SK-N-SH treated with all-trans-retinoic acid at 6 μM for 48 hours (cell line): ENCODE measurements around the gene SESN2.

Experiments
- BACH2 ChIP-seq: fragments of 250-450 bp; sonication (Bioruptor Pico); IDR thresholded peaks from 2 replicates; pipeline ENCODE4 v1.9.0; 2021; ENCODE audit warnings: mild to moderate bottlenecking, borderline replicate concordance
- CREB5 ChIP-seq: fragments of 250-450 bp; sonication (Bioruptor Pico); IDR thresholded peaks from 2 replicates; pipeline ENCODE4 v1.5.1; 2020; ENCODE audit warnings: low read depth, mild to moderate bottlenecking, moderate library complexity
- OSR1 ChIP-seq: fragments of 250-450 bp; sonication (Bioruptor Pico); IDR thresholded peaks from 2 replicates; pipeline ENCODE4 v1.8.0; 2022; ENCODE audit warnings: moderate library complexity, mild to moderate bottlenecking, inconsistent platforms
- PATZ1 ChIP-seq: fragments of 250-450 bp; sonication (Bioruptor Pico); IDR thresholded peaks from 2 replicates; pipeline ENCODE4 v1.8.0; 2020; ENCODE audit warnings: mild to moderate bottlenecking, moderate library complexity, borderline replicate concordance
- POU6F1 ChIP-seq: fragments of 250-450 bp; sonication (Bioruptor Pico); IDR thresholded peaks from 2 replicates; pipeline ENCODE4 v1.8.0; 2021; ENCODE audit warnings: low read depth, mild to moderate bottlenecking, moderate library complexity, borderline replicate concordance
- RARB ChIP-seq: fragments of 250-450 bp; sonication (Bioruptor Pico); IDR thresholded peaks from 2 replicates; pipeline ENCODE4 v1.8.0; 2021; ENCODE audit warnings: mild to moderate bottlenecking, moderate library complexity
- SNAI2 ChIP-seq: fragments of 250-450 bp; sonication (Bioruptor Pico); IDR thresholded peaks from 2 replicates; pipeline ENCODE4 v1.5.0; 2020; ENCODE audit warnings: mild to moderate bottlenecking, moderate library complexity
- TOX ChIP-seq: fragments of 250-450 bp; sonication (Bioruptor Pico); IDR thresholded peaks from 2 replicates; pipeline ENCODE4 v1.8.0; 2021; ENCODE audit warnings: mild to moderate bottlenecking, moderate library complexity, borderline replicate concordance
- TSHZ2 ChIP-seq: fragments of 250-450 bp; sonication (Bioruptor Pico); IDR thresholded peaks from 2 replicates; pipeline ENCODE4 v1.5.0; 2020; ENCODE audit warnings: mild to moderate bottlenecking, moderate library complexity
- ZC3H10 ChIP-seq: fragments of 250-450 bp; sonication (Bioruptor Pico); IDR thresholded peaks from 2 replicates; pipeline ENCODE4 v1.5.1; 2021; ENCODE audit warnings: mild to moderate bottlenecking, moderate library complexity
- ZFP3 ChIP-seq: fragments of 250-450 bp; sonication (Bioruptor Pico); IDR thresholded peaks from 2 replicates; pipeline ENCODE4 v1.5.0; 2020; ENCODE audit warnings: mild to moderate bottlenecking, moderate library complexity
- ZFP30 ChIP-seq: fragments of 450-650 bp; formaldehyde crosslinking; IDR thresholded peaks from 2 replicates; pipeline ENCODE4 v1.5.0; 2022; ENCODE audit warnings: mild to moderate bottlenecking, moderate library complexity
- ZNF565 ChIP-seq: fragments of 450-650 bp; formaldehyde crosslinking; conservative IDR thresholded peaks from 2 replicates; pipeline ENCODE4 v1.5.0; 2020; ENCODE audit warnings: low read depth, mild to moderate bottlenecking, moderate library complexity
- ZNF8 ChIP-seq: fragments of 450-650 bp; formaldehyde crosslinking; IDR thresholded peaks from 2 replicates; pipeline ENCODE4 v1.5.0; 2020; ENCODE audit warnings: mild to moderate bottlenecking, moderate library complexity

- no peak for TF ChIP-seq RARB
- TF ChIP-seq PATZ1 (CRISPR knock-in tag) = no peak
- no peak for TF ChIP-seq TSHZ2 (CRISPR knock-in tag)
- no peak for TF ChIP-seq ZFP30 (CRISPR knock-in tag)
- no peak for TF ChIP-seq TOX (CRISPR knock-in tag)
- no peak for TF ChIP-seq ZFP3
- no peak for TF ChIP-seq CREB5
- TF ChIP-seq ZNF565 (CRISPR knock-in tag) = no peak
- no peak for TF ChIP-seq SNAI2 (CRISPR knock-in tag)
- TF ChIP-seq ZC3H10 (CRISPR knock-in tag) = no peak
- TF ChIP-seq OSR1 (CRISPR knock-in tag) = no peak
- TF ChIP-seq POU6F1 (CRISPR knock-in tag) = no peak
- TF ChIP-seq BACH2 (CRISPR knock-in tag) = no peak
- no peak for TF ChIP-seq ZNF8
Measured at GRCh38 chr1:28259252-28259933, at the start of gene SESN2.
